Measurements from ENCODE around the gene SNX9.
"Not testable (repeated sequence)": the region's sequence is repeated elsewhere in the genome, so short reads cannot be mapped to it uniquely, and the experiment has no call there.

Gene SNX9

DNA sequence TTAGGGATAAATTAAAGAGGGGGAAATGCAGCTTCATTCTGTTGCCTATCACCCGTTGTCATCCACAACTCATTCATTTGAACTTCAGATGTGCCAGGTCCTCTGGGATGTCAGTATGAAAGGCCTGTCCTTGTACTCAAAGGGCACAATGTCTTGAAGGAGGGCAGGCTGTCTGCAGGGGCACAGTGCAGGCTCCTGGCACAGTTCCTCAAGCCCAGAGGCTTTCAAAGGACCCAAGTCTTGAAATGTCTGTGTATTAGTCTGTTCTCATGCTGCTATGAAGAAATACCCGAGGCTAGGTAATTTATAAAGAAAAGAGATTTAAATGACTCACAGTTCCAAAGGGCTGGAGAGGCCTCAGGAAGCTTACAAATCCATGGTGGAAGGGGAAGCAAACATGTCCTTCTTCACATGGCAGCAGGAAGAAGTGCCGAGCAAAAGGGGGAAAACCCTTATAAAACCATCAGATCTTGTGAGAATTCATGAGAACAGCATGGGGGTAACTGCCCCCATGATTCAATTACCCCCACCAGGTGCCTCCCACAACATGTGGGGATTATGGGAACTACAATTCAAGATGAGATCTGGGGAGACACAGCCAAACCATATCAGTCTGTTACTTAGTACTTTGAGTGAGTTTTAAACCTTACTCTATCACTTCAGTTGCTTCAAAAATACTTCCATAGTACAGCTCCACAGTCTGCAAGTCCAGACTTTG, 9.4 kb downstream of the SNX9 start:
- no peak for DNase-seq

DNA sequence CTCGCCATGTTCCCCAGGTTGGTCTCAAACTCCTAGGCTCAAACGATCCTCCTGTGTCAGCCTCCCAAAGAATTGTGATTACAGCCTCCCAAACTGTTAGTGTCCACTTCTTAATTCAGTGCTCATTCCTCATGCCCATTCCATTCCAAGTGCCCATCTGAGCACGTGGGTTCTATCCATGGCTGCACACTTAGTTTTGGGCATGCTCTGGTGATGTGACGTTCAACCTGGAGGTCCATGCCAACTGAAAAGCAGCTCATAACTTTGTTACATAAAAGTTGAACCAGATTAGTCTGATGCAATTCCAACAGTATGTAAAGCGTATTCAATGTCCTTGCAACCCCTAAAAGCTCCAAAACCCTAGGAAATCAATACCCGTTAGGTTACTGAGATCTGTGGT, 11.5 kb downstream of the SNX9 start:
- DNase-seq = no peak

GRCh38 chr6:157838718-157839430, 15.8 kb downstream of the SNX9 start:
- DNase-seq = no peak

DNA sequence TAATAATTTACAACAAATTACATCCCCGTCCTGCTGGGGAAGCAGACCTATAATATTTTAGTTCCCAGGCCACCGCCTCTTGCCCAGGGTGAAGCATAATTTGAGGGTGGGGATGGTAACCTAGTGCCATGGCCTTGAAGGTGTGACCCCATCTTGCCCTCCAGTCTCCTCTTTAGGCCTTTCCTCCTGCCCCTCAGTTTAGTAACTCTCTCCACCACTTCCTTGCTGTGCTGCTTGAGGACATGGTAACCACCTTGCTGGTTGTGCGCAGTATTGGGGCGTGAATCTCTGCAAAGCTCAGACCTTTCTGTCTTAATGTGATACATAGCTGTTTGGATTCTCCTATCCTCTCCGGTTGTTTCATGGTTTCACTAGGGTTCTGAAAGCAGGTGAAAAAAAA, 16.6 kb downstream of the SNX9 start:
- no peak for DNase-seq

GRCh38 chr6:157840261-157840660, 17.2 kb downstream of the SNX9 start:
- DNase-seq = no peak

- no peak for DNase-seq
Measured at GRCh38 chr6:157840776-157841175, 17.7 kb downstream of the SNX9 start.

DNA sequence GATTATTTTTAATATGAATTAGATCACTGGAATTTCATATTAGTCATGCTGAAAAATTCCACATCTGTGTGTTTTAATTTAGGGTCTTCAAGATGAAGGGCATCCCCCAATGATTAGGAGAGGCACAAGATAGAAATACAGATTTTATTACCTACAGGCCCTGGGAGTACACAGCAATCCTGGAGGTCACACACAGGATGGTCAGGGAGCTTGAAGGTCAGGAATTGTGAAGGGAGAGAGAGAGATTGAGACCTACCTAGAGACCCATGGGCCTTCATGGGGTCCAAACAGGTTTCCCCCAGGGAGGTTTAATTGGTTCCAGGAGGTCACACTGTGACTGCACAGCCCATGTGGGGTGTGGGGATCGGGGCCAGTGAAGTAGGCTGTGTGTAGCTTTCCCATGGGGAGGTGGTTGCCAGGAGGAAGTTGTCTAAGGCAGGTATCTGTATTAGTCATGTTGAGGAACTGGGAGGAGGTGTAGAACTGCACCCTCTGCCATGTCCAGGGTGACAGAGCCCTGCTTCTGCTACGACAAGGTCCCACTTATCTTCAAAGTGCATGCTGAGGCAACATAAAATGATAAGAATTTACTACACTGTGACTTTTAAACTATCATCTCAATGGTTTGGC, 18.3 kb downstream of the SNX9 start:
- peak in 1 of 2 donors; percentile 27 for DNase-seq

GRCh38 chr6:157842212-157842611, 19.2 kb downstream of the SNX9 start:
- no peak for DNase-seq

GRCh38 chr6:157844196-157844595, 21.1 kb downstream of the SNX9 start:
- DNase-seq = not testable (repeated sequence)

DNA sequence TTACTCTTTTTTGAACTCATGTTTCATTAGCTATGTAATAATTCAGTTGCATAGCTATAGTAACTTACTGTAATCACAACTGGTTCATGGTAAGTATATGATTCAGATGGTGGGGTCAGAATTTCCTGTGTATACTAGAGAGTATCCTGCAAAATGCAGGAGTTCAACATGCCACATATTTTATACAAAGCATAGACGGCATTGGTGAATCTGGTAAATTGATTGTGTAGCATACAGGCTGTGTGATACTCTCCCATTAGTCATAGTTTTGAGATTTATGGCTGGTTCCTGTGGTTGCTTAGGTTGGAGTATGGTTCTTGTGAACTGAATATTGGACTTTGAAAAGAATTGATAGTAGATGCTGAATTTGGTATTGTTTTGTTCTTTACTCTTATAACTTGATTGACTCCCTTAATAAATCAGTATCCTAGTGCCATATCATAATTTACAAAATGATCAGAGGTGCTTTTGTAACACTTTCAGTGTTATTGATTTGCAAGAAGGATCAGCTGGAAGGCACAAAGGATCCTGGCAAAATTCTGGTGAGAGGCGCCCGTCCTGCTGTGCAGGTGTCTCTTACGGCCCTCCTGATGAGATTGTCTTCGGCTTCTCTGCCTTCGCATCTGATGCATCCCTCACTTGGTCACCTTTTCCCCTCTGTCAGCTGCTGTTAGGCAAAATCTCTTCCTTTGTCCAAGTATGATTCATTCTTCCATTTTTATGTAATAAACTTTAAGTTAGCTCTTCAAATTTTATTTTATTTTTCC, 22.6 kb downstream of the SNX9 start:
- DNase-seq = no peak

GRCh38 chr6:157847846-157848245, 24.8 kb downstream of the SNX9 start:
- no peak for DNase-seq

GRCh38 chr6:157848693-157849092, 25.6 kb downstream of the SNX9 start:
- DNase-seq = no peak

DNA sequence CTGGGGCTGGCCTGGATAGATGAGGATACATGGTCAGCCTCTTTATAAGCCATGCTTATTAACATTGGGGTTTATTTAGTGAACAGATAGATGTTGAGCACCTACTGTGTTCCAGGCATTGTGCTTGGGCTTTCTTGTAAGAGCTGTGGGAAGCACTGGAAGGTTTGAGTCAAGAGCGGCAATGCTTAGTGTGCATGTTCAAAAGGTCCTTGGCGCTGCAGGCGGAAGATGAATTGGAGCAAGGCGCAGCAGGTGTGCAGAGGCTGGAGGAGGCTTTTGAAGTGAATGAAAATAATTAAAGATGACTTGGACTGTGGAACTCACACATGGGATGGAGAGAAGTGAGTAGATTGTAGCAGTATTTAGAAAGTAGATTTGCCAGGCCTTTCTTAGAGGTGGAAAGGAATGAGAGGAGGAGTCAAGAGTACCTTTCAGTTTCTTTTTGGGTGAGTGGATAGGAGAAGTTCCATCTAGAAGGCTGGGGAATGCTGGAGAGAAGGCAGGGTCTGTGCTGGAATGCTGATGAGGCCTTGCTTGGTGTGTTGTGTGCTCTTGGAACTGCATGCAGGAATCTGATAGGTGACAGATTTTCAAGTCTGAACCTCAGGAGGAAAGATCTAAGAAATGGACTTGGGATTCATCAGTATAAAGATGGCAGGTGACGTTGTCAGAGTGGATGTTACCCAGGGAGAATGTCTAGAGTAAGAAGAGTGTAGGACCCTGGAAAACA, 26.4 kb downstream of the SNX9 start:
- DNase-seq = no peak

DNA sequence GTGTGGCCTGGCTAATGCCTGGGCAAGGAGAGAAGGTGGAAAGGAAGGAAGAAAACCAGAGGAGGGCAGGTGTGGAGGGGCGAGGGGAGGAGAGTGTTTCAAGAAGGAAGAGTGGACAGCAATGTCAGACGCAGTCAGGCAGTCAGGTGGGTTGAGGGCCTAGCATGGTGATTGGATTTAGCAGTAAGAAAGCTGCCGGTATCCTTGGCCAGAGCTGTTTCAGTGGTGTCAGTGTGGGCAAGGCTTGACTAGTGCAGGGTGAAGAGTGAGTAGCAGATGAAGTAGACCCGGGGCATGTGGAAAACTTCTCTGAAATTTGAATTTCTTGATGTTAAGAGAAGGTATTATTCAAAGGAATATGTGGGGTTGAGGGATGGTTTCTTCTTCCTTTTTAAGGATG, 27.0 kb downstream of the SNX9 start:
- no peak for DNase-seq

DNA sequence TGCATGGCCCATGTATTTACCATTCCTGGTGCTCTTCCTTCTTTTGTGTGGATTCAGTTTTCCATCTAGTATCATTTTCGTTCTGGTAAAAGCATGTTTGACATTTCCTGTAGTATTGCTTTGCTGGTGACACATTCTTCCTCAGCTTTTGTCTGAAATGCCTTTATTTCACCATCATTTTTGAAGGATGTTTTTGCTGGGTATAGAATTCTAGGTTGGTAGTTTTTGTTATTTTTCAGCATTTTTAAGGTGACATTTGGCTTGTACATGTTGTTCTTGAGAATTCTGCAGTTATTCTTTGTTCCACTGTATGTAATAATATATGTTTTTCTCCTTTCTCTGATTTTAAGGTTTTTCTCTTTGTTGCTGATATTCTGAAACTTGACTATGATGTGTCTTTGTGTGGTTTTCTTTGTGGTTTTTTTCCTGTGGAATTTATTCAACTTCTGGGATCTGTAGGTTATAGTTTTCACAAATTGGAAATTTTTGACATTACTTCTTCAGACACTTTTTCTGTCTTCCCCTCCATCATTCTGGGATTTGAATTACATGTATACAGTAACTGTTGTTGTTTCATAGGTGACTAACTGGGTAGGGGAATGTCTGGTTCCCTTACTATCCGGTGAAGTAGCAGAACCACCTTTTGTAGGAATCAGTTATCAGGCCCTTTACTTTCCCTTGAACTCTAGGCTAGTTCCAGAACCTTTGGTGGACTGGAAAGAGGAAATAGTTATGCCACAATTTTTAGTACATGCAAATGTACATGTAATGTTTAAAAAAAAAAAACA, 30.2 kb downstream of the SNX9 start:
- no peak for DNase-seq

DNA sequence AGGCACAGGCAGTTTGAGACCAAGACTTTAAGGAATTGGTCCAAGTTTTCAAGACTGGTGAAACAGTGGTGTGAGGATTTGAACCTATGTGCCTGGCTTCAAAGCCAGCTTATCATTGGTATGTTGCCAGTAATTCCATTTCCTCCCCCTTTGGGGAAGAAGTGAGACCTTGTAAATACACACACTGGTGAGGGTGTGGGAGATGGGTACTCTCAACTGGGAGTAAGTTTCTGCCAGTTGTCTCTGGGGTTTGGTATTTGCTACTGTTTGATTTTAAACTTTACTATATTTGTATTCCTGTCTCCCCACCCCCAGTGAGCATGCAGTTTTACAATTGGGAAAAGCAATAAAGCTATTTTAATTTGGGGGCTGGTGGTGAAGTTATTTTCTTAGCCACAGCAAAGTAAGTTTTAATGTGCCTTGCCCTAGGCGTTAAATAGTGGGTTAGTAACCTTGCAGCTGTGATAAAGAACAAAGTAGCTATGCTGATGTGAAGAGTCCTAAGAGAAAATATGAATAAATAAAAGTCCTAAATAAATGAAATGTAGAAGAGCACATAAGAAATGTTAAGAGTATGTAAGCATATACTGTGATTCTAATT, 31.0 kb downstream of the SNX9 start:
- no peak for DNase-seq

DNA sequence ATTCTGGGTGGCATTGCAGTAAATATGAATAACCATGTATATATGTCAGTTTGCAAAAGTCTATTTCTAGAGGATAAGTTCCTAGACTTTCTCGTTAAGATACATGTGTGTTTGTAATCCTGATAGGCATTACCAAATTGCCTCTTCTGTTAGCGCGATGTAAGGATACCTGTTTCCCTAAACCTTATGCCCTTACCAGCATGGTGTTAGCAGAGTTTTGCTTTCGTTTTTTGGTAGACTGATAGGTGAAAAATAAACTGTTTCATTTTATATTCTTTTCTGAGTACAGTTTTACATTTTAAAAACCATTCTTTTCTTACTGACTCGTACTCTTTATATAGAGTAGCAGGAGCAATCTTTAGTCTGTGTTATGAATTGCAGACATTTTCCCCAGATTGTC, 32.3 kb downstream of the SNX9 start:
- DNase-seq = no peak

DNA sequence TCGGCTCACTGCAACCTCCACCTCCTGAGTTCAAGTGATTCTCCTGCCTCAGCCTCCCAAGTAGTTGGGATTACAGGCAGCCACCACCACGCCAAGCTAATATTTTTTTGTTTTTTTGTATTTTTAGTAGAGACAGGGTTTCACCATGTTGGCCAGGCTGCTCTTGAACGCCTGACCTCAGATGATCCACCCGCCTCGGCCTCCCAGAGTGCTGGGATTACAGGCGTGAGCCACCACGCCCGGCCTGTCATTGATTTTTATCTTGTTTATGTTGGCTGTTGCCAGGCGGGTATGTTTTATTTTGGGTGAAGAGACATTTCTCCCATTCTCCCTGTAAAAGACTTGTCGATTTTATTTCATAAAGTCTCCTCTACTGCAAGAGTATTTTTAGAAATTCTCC, 32.8 kb downstream of the SNX9 start:
- not testable (repeated sequence) for DNase-seq

DNA sequence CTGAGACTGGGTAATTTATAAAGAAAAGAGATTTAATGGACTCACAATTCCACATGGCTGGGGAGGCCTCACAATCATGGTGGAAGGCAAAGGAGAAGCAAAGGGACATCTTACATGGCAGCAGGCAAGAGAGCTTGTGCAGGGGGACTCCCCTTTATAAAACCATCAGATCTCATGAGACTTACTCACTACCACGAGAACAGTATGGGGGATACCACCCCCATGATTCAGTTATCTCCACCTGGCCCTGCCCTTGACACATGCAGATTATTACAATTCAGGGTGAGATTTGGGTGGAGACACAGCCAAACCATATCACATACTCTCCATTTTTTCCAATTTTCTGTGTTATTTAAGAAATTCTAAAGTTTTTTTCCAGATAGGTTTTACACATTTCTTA, 35.6 kb downstream of the SNX9 start:
- DNase-seq = not testable (repeated sequence)

- no peak for DNase-seq
Measured at GRCh38 chr6:157859775-157860504, 36.9 kb downstream of the SNX9 start.

Measured in CD4-positive, alpha-beta T cell treated with Interleukin-1 beta for 1 hour (primary cell).